GM12892 (cell line): ENCODE data around the gene PIWIL4.

Experiments used
- POLR2A ChIP-seq: IDR thresholded peaks from 2 replicates; pipeline ENCODE4 v1.6.1; 2011; ENCODE audit warnings: low read depth, low read length, control low read depth
- POLR2AphosphoS5 ChIP-seq: IDR thresholded peaks from 2 replicates; pipeline ENCODE4 v1.6.1; 2011; ENCODE audit warnings: low read depth, low read length, control low read depth
- TAF1 ChIP-seq: IDR thresholded peaks from 2 replicates; pipeline ENCODE4 v1.6.1; 2011; ENCODE audit warnings: low read depth, mild to moderate bottlenecking, control low read depth, low read length, borderline replicate concordance

GRCh38 chr11:94533696-94534630, 33.2 kb upstream of the PIWIL4 start:
- TF ChIP-seq POLR2A (no peak), POLR2AphosphoS5 (no peak), TAF1 (no peak)
